ENCODE measurements around the gene MESD.

GRCh38 chr15:80957976-80958375 lies 31.6 kb downstream of the MESD start:
- TF ChIP-seq POLR2A (IDR thresholded peaks at IDR 0.05) (no peak), CTCF (IDR thresholded peaks at IDR 0.05) (no peak)

Data from Peyer's patch (tissue), 4 donors.